Loucy (cell line): ENCODE measurements around the gene SIGLEC7.

ENCODE experiments used
- EZH2phosphoT487 ChIP-seq: fragments of 200-600 bp; IDR thresholded peaks from 2 replicates; pipeline ENCODE4 v1.6.1; 2018; ENCODE audit warnings: antibody characterized with exemption, mild to moderate bottlenecking, moderate library complexity, borderline replicate concordance
- TF ChIP-seq, protein P1 (sequence below): fragments of 200-600 bp; sonication (generic); conservative IDR thresholded peaks from 2 replicates; pipeline ENCODE4 v1.5.1; 2014; ENCODE audit warnings: mild to moderate bottlenecking, antibody characterized with exemption, low read length

DNA sequence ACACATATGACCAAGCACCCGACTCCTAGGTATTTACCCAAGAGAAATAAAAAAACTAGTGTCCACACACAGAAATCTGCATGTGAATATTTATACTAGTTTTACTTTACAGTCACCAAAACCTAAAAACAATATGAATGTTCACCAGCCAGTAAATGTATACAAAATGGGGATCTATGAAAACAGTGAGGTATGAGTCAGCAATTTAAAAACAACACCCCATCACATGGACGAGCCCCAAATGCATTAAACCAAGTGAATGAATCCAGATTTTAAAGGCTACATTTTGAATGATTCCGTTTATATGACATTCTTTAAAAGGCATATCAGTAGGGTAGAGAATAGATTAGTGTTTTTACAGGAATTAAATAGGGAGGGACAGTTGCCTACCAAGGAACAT, 22.1 kb downstream of the SIGLEC7 start:
- TF ChIP-seq, protein P1, sequence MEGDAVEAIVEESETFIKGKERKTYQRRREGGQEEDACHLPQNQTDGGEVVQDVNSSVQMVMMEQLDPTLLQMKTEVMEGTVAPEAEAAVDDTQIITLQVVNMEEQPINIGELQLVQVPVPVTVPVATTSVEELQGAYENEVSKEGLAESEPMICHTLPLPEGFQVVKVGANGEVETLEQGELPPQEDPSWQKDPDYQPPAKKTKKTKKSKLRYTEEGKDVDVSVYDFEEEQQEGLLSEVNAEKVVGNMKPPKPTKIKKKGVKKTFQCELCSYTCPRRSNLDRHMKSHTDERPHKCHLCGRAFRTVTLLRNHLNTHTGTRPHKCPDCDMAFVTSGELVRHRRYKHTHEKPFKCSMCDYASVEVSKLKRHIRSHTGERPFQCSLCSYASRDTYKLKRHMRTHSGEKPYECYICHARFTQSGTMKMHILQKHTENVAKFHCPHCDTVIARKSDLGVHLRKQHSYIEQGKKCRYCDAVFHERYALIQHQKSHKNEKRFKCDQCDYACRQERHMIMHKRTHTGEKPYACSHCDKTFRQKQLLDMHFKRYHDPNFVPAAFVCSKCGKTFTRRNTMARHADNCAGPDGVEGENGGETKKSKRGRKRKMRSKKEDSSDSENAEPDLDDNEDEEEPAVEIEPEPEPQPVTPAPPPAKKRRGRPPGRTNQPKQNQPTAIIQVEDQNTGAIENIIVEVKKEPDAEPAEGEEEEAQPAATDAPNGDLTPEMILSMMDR: no peak
- TF ChIP-seq EZH2phosphoT487: no peak
